H4 (cell line): ENCODE measurements around the gene TNFRSF9. TPM values are rescaled to one million over a fixed set of nuclear protein-coding genes. Genes with fewer than 3 reads are reported as not detected.
"Not testable (repeated sequence)": the region's sequence is repeated elsewhere in the genome, so short reads cannot be mapped to it uniquely, and the experiment has no call there.

Experiments
- DNase-seq: peaks from one replicate; pipeline ENCODE4 v3.0.0-alpha.2; 2015; ENCODE audit warnings: low spot score
- total RNA-seq: library from RNA; depleted of rRNA; stranded (reverse); fragments of >200 nt; shearing (Covaris generic); gene quantifications from 2 replicates; pipeline ENCODE4 v1.2.3, GENCODE V29; 2014; rRNA removed

TNFRSF9 gene
- 1.2 and 2.0 TPM in 2 replicates for total RNA-seq

GRCh38 chr1:7940745-7941436 lies at the start of gene TNFRSF9:
Gene TNFRSF9 (minus strand): TSS chr1:7940839. CDS start chr1:7939994, 845 bp downstream.
- no peak for DNase-seq

- no peak for DNase-seq
Measured at GRCh38 chr1:7989762-7990428, 49.3 kb upstream of the TNFRSF9 start.

GRCh38 chr1:7988576-7988975 lies 47.9 kb upstream of the TNFRSF9 start:
- DNase-seq, result no peak

- no peak for DNase-seq
Measured at GRCh38 chr1:7987528-7987927, 46.9 kb upstream of the TNFRSF9 start.

- DNase-seq, result no peak
Measured at GRCh38 chr1:7985851-7986612, 45.4 kb upstream of the TNFRSF9 start.

GRCh38 chr1:7984811-7985210 lies 44.2 kb upstream of the TNFRSF9 start:
- DNase-seq, result no peak

- DNase-seq, result no peak
Measured at GRCh38 chr1:7983086-7983778, 42.6 kb upstream of the TNFRSF9 start.

GRCh38 chr1:7980984-7981383 lies 40.3 kb upstream of the TNFRSF9 start:
- DNase-seq, result no peak

GRCh38 chr1:7975212-7975865 lies 34.7 kb upstream of the TNFRSF9 start:
- peak; percentile 74 for DNase-seq

- DNase-seq, result no peak
Measured at GRCh38 chr1:7973086-7973485, 32.4 kb upstream of the TNFRSF9 start.

- no peak for DNase-seq
Measured at GRCh38 chr1:7972285-7972684, 31.6 kb upstream of the TNFRSF9 start.

GRCh38 chr1:7971024-7971423 lies 30.4 kb upstream of the TNFRSF9 start:
- DNase-seq, result no peak

- no peak for DNase-seq
Measured at GRCh38 chr1:7970246-7970645, 29.6 kb upstream of the TNFRSF9 start.

- DNase-seq, result no peak
Measured at GRCh38 chr1:7967651-7968050, 27.0 kb upstream of the TNFRSF9 start.

- DNase-seq, result no peak
Measured at GRCh38 chr1:7967196-7967595, 26.6 kb upstream of the TNFRSF9 start.

GRCh38 chr1:7964476-7964875 lies 23.8 kb upstream of the TNFRSF9 start:
- no peak for DNase-seq

- not testable (repeated sequence) for DNase-seq
Measured at GRCh38 chr1:7963841-7964240, 23.2 kb upstream of the TNFRSF9 start.

GRCh38 chr1:7963378-7963730 lies 22.7 kb upstream of the TNFRSF9 start:
- not testable (repeated sequence) for DNase-seq

- DNase-seq, result no peak
Measured at GRCh38 chr1:7962636-7963377, 22.2 kb upstream of the TNFRSF9 start.

- DNase-seq, result no peak
Measured at GRCh38 chr1:7962014-7962335, 21.3 kb upstream of the TNFRSF9 start.
